H1 (cell line): Measurements from ENCODE around the gene UMODL1. TPM values are rescaled to one million over a fixed set of nuclear protein-coding genes. Genes with fewer than 3 reads are reported as not detected.

Experiments
- CTCF ChIA-PET: fragments of 300-600 bp; sonication (Branson Sonifier 250); formaldehyde crosslinking; loops from one replicate; lab custom pipeline; 2021; ENCODE audit not compliant: partially characterized antibody; lab: Charles Lee
- POLR2A ChIA-PET: fragments of 300-600 bp; sonication (Branson Sonifier 250); formaldehyde crosslinking; loops from one replicate; lab custom pipeline; 2021; ENCODE audit warnings: inconsistent platforms; ENCODE audit not compliant: partially characterized antibody; lab: Charles Lee
- DNase-seq, 2 experiments: peaks; one replicate each; pipeline versions ENCODE4 v3.0.0 to v3.0.0-alpha.2; 2010 to 2022; ENCODE audit warnings: low spot score in 2 of 2, low read depth in 1 of 2, mixed read lengths in 1 of 2
- FAIRE-seq: peaks from 2 replicates; lab custom pipeline; 2011; peaks lifted over from hg19 to GRCh38; lab: Jason Lieb, UNC
- H2AFZ ChIP-seq: 2 replicates; pipeline ENCODE4 v1.8.1; 2012; ENCODE audit warnings: low read length, inconsistent platforms
- H2AK5ac ChIP-seq: 2 replicates; pipeline ENCODE4 v1.6.1; 2013; ENCODE audit warnings: low read depth, low read length
- H2BK120ac ChIP-seq: replicated peaks from 2 replicates; pipeline ENCODE3; 2013; ENCODE audit warnings: low read depth, low read length, inconsistent platforms
- H2BK12ac ChIP-seq: 2 replicates; pipeline ENCODE4 v1.6.1; 2013; ENCODE audit warnings: low read depth, low read length
- H2BK15ac ChIP-seq: 2 replicates; pipeline ENCODE4 v1.6.1; 2013; ENCODE audit warnings: low read length
- H2BK20ac ChIP-seq: 2 replicates; pipeline ENCODE4 v1.6.1; 2013; ENCODE audit warnings: low read length
- H2BK5ac ChIP-seq: 2 replicates; pipeline ENCODE4 v1.6.1; 2013; ENCODE audit warnings: low read depth, low read length
- H3K14ac ChIP-seq: 2 replicates; pipeline ENCODE4 v1.6.1; 2013; ENCODE audit warnings: inconsistent platforms; ENCODE audit not compliant: insufficient read length
- H3K18ac ChIP-seq: 2 replicates; pipeline ENCODE4 v1.6.1; 2013; ENCODE audit warnings: low read length; ENCODE audit errors: extremely low read depth
- H3K23ac ChIP-seq: 2 replicates; pipeline ENCODE4 v1.6.1; 2013; ENCODE audit warnings: inconsistent platforms; ENCODE audit not compliant: insufficient read length
- H3K23me2 ChIP-seq: 2 replicates; pipeline ENCODE4 v1.6.1; 2013; ENCODE audit warnings: low read depth, low read length
- H3K27ac ChIP-seq: 2 replicates; pipeline ENCODE4 v1.6.1; 2011; ENCODE audit warnings: low read depth, low read length, inconsistent platforms
- H3K27me3 ChIP-seq, 4 experiments: replicated peaks in 1 of 4; 1 replicate in 1 of 4; 2 replicates in 3 of 4; pipeline versions ENCODE4 v1.6.1 to v1.8.1; 2011 to 2013; ENCODE audit warnings: low read length in 3 of 4, mild to moderate bottlenecking in 3 of 4, inconsistent platforms in 2 of 4, mixed read lengths in 2 of 4, moderate library complexity in 1 of 4; ENCODE audit not compliant: control insufficient read depth in 3 of 4, insufficient read depth in 3 of 4; ENCODE audit errors: extremely low read depth in 1 of 4
- H3K36me3 ChIP-seq, 4 experiments: 2 replicates each; pipeline versions ENCODE4 v1.6.1 to v1.8.1; 2011 to 2013; ENCODE audit warnings: mild to moderate bottlenecking in 4 of 4, low read length in 3 of 4, moderate library complexity in 2 of 4, control low read depth in 1 of 4, inconsistent platforms in 1 of 4; ENCODE audit not compliant: insufficient read depth in 4 of 4, control insufficient read depth in 2 of 4
- H3K4ac ChIP-seq: replicated peaks from 2 replicates; pipeline ENCODE3; 2013; ENCODE audit warnings: low read length, low read depth, mixed read lengths, inconsistent platforms; ENCODE audit not compliant: insufficient read length
- H3K4me1 ChIP-seq, 4 experiments: replicated peaks in 1 of 4; 1 replicate in 1 of 4; 2 replicates in 3 of 4; pipeline versions ENCODE4 v1.6.1 to v1.8.1; 2011 to 2013; ENCODE audit warnings: low read length in 3 of 4, inconsistent platforms in 2 of 4, mixed read lengths in 1 of 4; ENCODE audit not compliant: insufficient read depth in 4 of 4, control insufficient read depth in 3 of 4
- H3K4me2 ChIP-seq, 2 experiments: 2 replicates each; pipeline versions ENCODE4 v1.6.1 to v1.8.1; 2011 to 2013; ENCODE audit warnings: low read depth in 2 of 2, low read length in 2 of 2, control low read depth in 1 of 2, inconsistent platforms in 1 of 2, mild to moderate bottlenecking in 1 of 2; ENCODE audit not compliant: insufficient read depth in 1 of 2
- H3K4me3 ChIP-seq, 4 experiments: fragments of 200-600, 300-600 bp in 1 of 4; sonication (generic), shearing (Covaris generic), sonication (Bioruptor Twin) in 1 of 4; 2 replicates each; pipeline versions ENCODE4 v1.5.1 to v1.8.1; 2011 to 2016; ENCODE audit warnings: low read length in 4 of 4, low read depth in 3 of 4, control low read depth in 2 of 4, inconsistent platforms in 2 of 4, mild to moderate bottlenecking in 2 of 4, mixed read lengths in 1 of 4, moderate library complexity in 1 of 4; ENCODE audit not compliant: insufficient read depth in 2 of 4; ENCODE audit errors: extremely low read depth in 1 of 4
- H3K56ac ChIP-seq: replicated peaks from 2 replicates; pipeline ENCODE3; 2013; ENCODE audit warnings: low read depth, mild to moderate bottlenecking, mixed read lengths, low read length, inconsistent platforms; ENCODE audit not compliant: insufficient read length
- H3K79me1 ChIP-seq: 2 replicates; pipeline ENCODE4 v1.6.1; 2013; ENCODE audit warnings: low read depth, low read length, control low read depth
- H3K79me2 ChIP-seq, 2 experiments: 2 replicates each; pipeline versions ENCODE4 v1.6.1 to v1.8.1; 2012 to 2013; ENCODE audit warnings: low read length in 2 of 2, mild to moderate bottlenecking in 2 of 2, inconsistent platforms in 1 of 2; ENCODE audit not compliant: insufficient read depth in 2 of 2, control insufficient read depth in 1 of 2
- H3K9ac ChIP-seq, 4 experiments: replicated peaks in 1 of 4; 1 replicate in 1 of 4; 2 replicates in 3 of 4; pipeline versions ENCODE4 v1.6.1 to v1.8.1; 2011 to 2013; ENCODE audit warnings: low read depth in 3 of 4, low read length in 3 of 4, control low read depth in 2 of 4, mild to moderate bottlenecking in 2 of 4, moderate library complexity in 2 of 4, inconsistent platforms in 1 of 4; ENCODE audit errors: extremely low read depth in 1 of 4
- H3K9me3 ChIP-seq, 2 experiments: 2 replicates each; pipeline versions ENCODE4 v1.6.1 to v1.8.1; 2012 to 2013; ENCODE audit warnings: mild to moderate bottlenecking in 2 of 2, moderate library complexity in 2 of 2, control low read depth in 1 of 2, inconsistent platforms in 1 of 2, low read depth in 1 of 2, low read length in 1 of 2, mixed read lengths in 1 of 2; ENCODE audit not compliant: insufficient read depth in 2 of 2
- H4K20me1 ChIP-seq, 2 experiments: replicated peaks in 1 of 2; 2 replicates each; pipeline versions ENCODE3 to v1.8.1; 2011 to 2013; ENCODE audit warnings: inconsistent platforms in 2 of 2, low read length in 2 of 2, mild to moderate bottlenecking in 1 of 2; ENCODE audit not compliant: insufficient read depth in 2 of 2, control insufficient read depth in 1 of 2
- H4K5ac ChIP-seq: 2 replicates; pipeline ENCODE4 v1.6.1; 2013; ENCODE audit warnings: low read length, low read depth, mixed read lengths, inconsistent platforms; ENCODE audit not compliant: insufficient read length
- H4K8ac ChIP-seq: 2 replicates; pipeline ENCODE4 v1.8.0; 2013; ENCODE audit warnings: mild to moderate bottlenecking, moderate library complexity, low read length, inconsistent platforms; ENCODE audit not compliant: insufficient read depth; ENCODE audit errors: extremely low read depth
- H4K91ac ChIP-seq: replicated peaks from 2 replicates; pipeline ENCODE3; 2013; ENCODE audit warnings: low read length, mixed read lengths, inconsistent platforms; ENCODE audit not compliant: insufficient read length
- CHD1 ChIP-seq: IDR thresholded peaks from 2 replicates; pipeline ENCODE4 v1.6.1; 2012; ENCODE audit warnings: low read depth, low read length, improper control_type of control experiment
- HDAC6 ChIP-seq: IDR thresholded peaks from one replicate; pipeline ENCODE4 v1.7.1; 2012; ENCODE audit warnings: low read depth, mild to moderate bottlenecking, inconsistent platforms, low read length, moderate library complexity
- POLR2AphosphoS5 ChIP-seq: IDR thresholded peaks from 2 replicates; pipeline ENCODE4 v1.6.1; 2011; ENCODE audit warnings: low read depth, low read length
- RBBP5 ChIP-seq: IDR thresholded peaks from 2 replicates; pipeline ENCODE4 v1.7.1; 2012; ENCODE audit warnings: low read depth, mild to moderate bottlenecking, inconsistent platforms, low read length, moderate library complexity, borderline replicate concordance
- RXRA ChIP-seq: IDR thresholded peaks from 2 replicates; pipeline ENCODE4 v1.6.1; 2011; ENCODE audit warnings: low read depth, mild to moderate bottlenecking, low read length, moderate library complexity; ENCODE audit not compliant: insufficient read depth
- SP2 ChIP-seq: IDR thresholded peaks from 2 replicates; pipeline ENCODE4 v1.6.1; 2012; ENCODE audit warnings: mild to moderate bottlenecking, low read length, inconsistent platforms
- SP4 ChIP-seq: IDR thresholded peaks from 2 replicates; pipeline ENCODE4 v1.6.1; 2012; ENCODE audit warnings: low read length, inconsistent platforms
- YY1 ChIP-seq: IDR thresholded peaks from 2 replicates; pipeline ENCODE4 v1.6.1; 2011; ENCODE audit warnings: low read depth, mild to moderate bottlenecking, low read length
- WGBS, 2 experiments: shearing (Covaris generic) in 1 of 2; methylation state at CpG; one replicate each; pipeline versions ENCODE4 v1.1.6 to v1.1.7; 2013 to 2015; ENCODE audit warnings: low lambda C conversion rate in 2 of 2, mixed read lengths in 2 of 2, inconsistent platforms in 1 of 2, low coverage in 1 of 2, missing lambda C conversion rate in 1 of 2; ENCODE audit not compliant: insufficient replicate concordance in 2 of 2, insufficient coverage in 1 of 2, insufficient read length in 1 of 2; ENCODE audit errors: extremely low coverage in 1 of 2, missing lambda C conversion rate in 1 of 2; 5-methylcytosine and 5-hydroxymethylcytosine counted together
- polyA plus RNA-seq, 7 experiments: library from polyadenylated mRNA; depleted of rRNA in 3 of 7; stranded (reverse) in 5 of 7; unstranded in 2 of 7; fragments of >200 nt in 5 of 7; fragments of 200-250 nt in 2 of 7; gene quantifications; 1 replicate in 5 of 7; 2 replicates in 1 of 7; 4 replicates in 1 of 7; pipeline versions ENCODE4 v1.2.1 to v1.2.3, GENCODE V29; 2011 to 2013; ENCODE audit warnings: missing spikeins in 2 of 7, mixed read lengths in 2 of 7
- total RNA-seq: library from RNA; stranded (reverse); fragmentation: NEBNext Ultra II Directional; extraction: Animal tissue kit (Norgen Biotek cat#: 25700); gene quantifications from 2 replicates; pipeline ENCODE4 v1.2.1, GENCODE V29; 2021
- TF ChIP-seq, protein P1 (sequence below), 3 experiments: IDR thresholded peaks; 1 replicate in 2 of 3; 2 replicates in 1 of 3; pipeline versions ENCODE4 v1.5.1 to v1.6.1; 2011; ENCODE audit warnings: low read length in 3 of 3, mild to moderate bottlenecking in 3 of 3, inconsistent platforms in 2 of 3, low read depth in 1 of 3, moderate library complexity in 1 of 3; ENCODE audit not compliant: insufficient read depth in 1 of 3; ENCODE audit errors: control extremely low read depth in 1 of 3

UMODL1 gene
- total and polyA plus RNA-seq, 2 of the 8 experiments (the other 6 are each of a cell fraction or from before 2014, with no cell fraction given), result not detected

DNA sequence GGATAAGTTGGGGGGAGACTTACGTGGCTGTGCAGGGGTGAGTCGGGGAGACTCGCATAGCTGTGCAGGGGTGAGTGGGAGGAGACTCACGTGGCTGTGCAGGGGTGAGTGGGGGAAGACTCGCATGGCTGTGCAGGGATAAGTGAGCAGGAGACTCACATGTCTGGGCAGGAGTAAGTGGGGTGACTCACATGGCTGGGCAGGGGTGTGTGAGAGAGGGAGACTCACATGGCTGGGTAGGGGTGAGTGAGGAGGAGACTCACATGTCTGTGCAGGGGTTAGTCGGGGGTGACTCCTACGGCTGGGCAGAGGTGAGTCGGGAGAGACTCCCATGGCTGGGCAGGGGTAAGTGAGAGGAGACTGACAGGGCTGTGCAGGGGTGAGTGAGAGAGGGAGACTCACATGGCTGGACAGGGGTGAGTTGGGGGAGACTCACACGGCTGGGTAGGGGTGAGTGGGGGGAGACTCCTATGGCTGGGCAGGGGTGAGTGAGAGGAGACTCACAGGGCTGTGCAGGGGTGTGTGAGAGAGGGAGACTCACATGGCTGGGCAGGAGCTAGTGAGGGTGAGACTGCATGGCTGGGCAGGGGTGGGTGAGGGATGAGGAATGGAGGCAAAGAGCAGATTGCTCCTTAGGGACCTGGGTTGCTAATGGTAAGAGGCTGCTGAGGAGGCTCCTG is 91.9 kb downstream of the UMODL1 start:
- Histone ChIP-seq H2BK20ac (no peak overlapping the region), H4K91ac (no peak overlapping the region), H3K79me2 (no peaks in the 10 kb centered on the region), H2AFZ (no peak overlapping the region), H2BK12ac (no peak overlapping the region), H2BK120ac (no peak overlapping the region), H3K56ac (no peak overlapping the region), H3K4me1 (peaks cover 0 to 5% (median 2%) of the 10 kb centered on the region in 4 experiments; a peak in 5 of 7 replicates), H4K5ac (no peak overlapping the region), H3K4me3 (no peak overlapping the region), H3K36me3 (no peaks in the 10 kb centered on the region), H4K8ac (no peak overlapping the region), H3K9ac (no peak overlapping the region), H3K79me1 (no peaks in the 10 kb centered on the region), H3K9me3 (no peaks in the 10 kb centered on the region), H3K23me2 (peaks cover 4% of the 10 kb centered on the region; the same call in 1 of the 2 replicates), H3K4me2 (no peak overlapping the region), H2BK15ac (no peak overlapping the region), H3K27ac (no peak overlapping the region), H3K27me3 (no peaks in the 10 kb centered on the region), H2AK5ac (no peak overlapping the region), H4K20me1 (no peaks in the 10 kb centered on the region), H3K4ac (no peak overlapping the region), H3K14ac (no peak overlapping the region), H2BK5ac (no peak overlapping the region), H3K23ac (no peak overlapping the region), H3K18ac (no peak overlapping the region)
- ChIA-PET POLR2A (interaction anchor here (0.8 kb wide), 1 partner anchor 297 kb away, joined by 3 read pairs; no protein-coding TSS in a partner anchor), CTCF (interaction anchor here (0.6 to 3.1 kb wide), 6 partner anchors 17 to 283 kb away, joined by 3 to 21 read pairs (median 7); no protein-coding TSS in a partner anchor)
- no peak for TF ChIP-seq POLR2AphosphoS5
- TF ChIP-seq SP4, result no peak
- TF ChIP-seq RBBP5, result no peak
- TF ChIP-seq, protein P1, sequence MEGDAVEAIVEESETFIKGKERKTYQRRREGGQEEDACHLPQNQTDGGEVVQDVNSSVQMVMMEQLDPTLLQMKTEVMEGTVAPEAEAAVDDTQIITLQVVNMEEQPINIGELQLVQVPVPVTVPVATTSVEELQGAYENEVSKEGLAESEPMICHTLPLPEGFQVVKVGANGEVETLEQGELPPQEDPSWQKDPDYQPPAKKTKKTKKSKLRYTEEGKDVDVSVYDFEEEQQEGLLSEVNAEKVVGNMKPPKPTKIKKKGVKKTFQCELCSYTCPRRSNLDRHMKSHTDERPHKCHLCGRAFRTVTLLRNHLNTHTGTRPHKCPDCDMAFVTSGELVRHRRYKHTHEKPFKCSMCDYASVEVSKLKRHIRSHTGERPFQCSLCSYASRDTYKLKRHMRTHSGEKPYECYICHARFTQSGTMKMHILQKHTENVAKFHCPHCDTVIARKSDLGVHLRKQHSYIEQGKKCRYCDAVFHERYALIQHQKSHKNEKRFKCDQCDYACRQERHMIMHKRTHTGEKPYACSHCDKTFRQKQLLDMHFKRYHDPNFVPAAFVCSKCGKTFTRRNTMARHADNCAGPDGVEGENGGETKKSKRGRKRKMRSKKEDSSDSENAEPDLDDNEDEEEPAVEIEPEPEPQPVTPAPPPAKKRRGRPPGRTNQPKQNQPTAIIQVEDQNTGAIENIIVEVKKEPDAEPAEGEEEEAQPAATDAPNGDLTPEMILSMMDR (IDR thresholded peaks at IDR 0.05; ENCODE audit: control extremely low read depth in 1 of 3, insufficient read depth in 1 of 3, low read depth in 1 of 3, low read length in 3 of 3), result no peak
- no peak for TF ChIP-seq HDAC6
- no peak for TF ChIP-seq CHD1
- no peak for TF ChIP-seq YY1
- TF ChIP-seq RXRA, result no peak
- no peak for TF ChIP-seq SP2
- 89% methylated on average over 8 of the region's 9 CpGs; no CpG with 5 or more reads in 1 of the 2 experiments for WGBS, 2 experiments
- no peak for DNase-seq
- no peak for FAIRE-seq
